ENCODE results near the gene GADL1.

GADL1 gene

DNA sequence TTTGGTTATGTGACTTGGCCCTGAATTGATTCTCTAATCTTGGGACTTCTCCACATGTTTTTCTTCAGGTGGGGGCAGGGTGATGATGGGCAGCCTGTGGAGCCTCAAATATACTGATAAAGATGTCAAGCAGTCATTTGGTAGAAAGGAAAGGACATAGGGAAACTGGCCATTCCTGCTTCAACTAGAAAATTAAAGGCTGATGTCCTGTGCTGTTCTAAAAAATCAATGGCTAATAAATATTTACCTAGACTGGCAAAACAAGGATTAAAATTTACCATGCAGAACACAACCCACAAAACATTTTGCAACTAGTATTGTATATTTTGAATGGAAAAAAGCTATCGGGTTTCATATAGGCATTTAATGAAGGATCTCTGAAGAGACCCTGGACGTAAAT lies 133.7 kb downstream of the GADL1 start:
- DNase-seq (ENCODE audit: low read depth in 1 of 2, low spot score in 1 of 2), result no peak

DNA sequence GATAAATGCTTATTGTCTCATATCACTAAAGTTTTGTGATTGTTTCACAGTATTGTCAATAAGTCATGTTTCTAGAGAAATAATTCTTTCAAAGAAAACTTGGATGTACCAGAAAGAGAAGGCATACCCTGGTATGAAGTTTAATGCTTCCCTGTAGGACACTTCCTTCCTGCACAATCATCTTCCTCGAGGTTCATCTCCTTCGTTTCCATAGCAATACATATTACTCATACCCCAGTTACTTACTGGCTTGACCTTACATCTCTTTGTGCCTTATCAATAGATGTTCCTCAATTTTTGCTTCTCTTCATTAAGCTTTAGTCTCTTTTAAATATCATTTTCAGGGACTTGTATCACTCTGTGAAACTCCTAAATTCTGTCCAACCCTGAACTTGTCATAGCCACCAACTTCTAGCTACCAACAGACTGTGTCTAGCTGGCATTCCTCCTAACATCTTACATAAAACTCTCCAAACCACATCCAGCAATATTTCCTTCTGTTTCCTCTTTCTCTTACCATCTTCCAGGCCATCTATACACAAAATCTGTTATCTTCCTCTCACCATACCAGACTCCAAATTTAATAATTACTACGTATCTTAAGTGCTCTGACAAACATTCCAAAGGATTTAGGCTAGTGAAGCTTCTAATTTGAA lies 134.3 kb downstream of the GADL1 start:
- DNase-seq (ENCODE audit: low read depth in 1 of 2, low spot score in 1 of 2), result no peak

DNA sequence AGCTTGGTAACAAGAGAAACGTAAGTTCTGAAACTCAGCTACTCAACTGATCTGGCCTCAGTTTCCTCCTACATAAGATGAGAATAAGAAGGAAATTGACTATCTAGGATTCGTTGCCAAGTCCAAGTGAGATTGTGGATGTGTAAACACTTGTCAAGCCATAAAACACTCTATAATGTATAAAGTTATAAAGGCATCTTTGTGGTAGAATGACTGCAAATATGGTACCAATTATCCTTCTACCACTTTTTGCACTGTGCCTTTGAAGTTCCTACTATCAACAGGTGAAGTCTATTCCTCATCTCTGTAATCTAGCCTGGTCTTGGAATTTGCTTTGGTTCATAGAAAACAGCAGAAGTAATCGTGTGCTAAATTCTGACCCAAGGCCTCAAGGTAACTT lies 138.2 kb downstream of the GADL1 start:
- no peak for DNase-seq (ENCODE audit: low read depth in 1 of 2, low spot score in 1 of 2)

DNA sequence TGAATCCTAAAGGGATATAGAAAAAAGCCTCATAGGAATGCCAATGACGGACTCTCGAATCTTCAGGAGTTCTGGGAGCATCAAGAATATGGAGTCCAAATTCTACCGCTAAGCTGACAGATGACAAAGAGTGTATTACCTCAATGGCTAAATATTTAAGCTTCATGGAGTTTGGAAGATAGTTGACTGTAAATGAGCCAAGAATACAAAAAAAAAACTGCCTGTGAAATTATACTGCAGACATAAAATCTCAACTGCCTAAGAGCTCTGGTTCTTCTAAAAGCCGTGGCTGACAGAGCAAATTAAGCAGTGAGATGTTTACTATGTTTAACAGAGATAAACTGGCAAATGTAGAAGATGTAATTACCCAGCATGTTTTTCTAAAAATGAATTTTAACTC lies 140.0 kb downstream of the GADL1 start:
- DNase-seq (ENCODE audit: low read depth in 1 of 2, low spot score in 1 of 2), result no peak

DNA sequence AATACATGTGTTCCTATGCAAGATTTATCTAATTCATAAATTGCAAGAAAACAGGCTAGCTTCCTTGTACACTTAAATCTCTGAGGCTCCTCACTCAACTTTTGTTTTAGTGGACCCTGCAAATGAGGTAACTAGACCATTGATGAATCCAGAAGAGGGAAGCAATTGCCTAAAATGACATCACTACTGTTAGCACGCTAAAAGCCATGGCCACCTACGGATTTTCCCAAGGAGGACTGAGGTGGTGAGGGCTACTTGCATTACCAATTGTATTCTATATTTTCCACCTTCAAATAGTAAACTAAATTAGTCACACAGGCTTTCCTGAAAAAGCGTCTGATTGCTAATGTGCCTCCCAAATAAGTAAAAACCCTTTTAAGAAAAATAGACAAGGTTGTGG lies 140.7 kb downstream of the GADL1 start:
- no peak for DNase-seq (ENCODE audit: low read depth in 1 of 2, low spot score in 1 of 2)

DNA sequence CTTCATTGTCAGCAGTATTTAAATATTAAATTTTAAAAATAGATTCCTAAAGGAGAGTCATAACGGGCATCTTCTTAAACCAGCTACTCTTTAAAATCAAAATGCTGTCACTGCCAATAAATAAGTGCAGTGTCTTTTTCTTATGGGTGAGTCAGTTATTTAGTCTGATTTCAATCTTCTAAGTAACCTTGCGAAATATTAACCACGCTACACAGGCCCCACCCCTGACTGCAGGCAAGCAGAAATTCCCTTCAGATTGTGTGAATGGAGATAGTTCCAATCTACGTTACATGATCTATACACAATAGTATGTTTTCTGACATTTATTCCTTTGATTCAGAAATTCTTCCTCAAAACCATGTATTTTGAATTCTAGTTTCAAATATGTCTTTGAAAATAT lies 141.5 kb downstream of the GADL1 start:
- DNase-seq (ENCODE audit: low read depth in 1 of 2, low spot score in 1 of 2), result no peak

DNA sequence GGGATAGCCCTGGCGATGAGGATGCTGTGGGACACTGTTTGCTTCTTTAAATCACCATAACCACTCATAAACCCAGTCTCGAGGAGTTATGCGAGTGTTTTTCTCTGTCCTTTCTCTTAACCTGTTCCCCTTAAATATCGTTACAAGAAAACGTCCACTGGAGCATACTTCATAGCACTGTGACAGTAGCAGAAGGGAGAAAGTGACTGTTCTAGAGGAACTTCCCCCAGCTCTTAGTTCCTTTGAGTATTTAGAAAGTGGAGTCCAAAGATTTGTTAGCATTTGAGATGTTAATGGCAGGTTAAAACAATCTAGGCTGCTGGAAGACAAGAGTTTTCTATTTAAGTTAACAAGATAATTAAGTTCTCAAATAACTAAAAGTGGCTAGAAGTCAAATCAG lies 142.0 kb downstream of the GADL1 start:
- DNase-seq (ENCODE audit: low read depth in 1 of 2, low spot score in 1 of 2), result no peak

DNA sequence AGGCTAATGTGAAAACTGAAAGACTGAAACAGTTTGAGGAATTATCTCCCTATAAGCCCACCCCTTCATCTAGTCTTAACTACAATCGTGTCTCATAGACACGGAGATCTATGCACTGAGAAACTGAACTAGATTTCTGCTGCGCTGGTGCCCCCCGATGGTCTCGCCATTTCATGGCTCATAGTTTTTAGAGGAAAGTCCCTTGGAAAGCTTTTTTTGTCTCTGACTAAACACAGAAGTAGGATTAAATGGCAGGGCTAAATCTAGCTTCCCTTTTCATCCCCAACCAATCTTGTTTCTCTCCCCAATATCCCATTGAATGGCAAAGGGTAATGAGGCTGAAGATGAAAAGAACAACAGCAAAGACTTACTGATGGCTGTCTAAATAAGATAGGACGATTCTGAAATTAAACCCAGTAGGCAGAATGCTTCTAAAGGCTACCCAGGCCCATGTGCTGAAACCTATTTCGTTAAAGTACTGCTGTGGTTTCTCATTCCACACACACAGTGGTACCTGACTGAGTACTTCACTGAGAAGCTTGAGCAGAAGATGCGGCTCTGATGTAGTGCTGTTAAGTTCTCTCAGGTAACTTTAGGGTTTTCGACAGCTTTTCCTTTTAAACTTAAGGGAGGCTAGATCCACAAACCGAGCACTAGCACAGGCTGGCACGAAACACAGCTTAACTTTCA lies 142.7 kb downstream of the GADL1 start:
- peak; percentile 11 to 46 for DNase-seq (ENCODE audit: low read depth in 1 of 2, low spot score in 1 of 2)

DNA sequence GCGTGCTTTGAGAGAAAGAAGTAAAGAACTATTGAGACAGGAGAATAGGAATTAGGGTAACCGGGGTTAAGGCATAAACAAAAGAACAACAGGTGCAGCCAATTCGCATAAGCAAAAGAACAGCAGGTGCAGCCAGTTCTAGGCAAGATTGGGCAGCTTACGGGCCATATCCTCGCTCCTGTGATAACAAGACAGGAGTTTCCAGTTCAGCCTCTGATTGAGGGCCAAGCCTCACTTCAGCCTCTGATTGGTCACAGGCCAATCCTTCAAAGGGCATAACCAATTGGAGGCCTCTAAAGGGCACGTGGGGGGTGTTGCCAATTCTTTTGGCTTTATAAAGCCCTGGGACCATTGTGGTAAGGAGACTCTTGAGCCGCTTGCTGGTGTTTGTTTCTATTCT lies 143.5 kb downstream of the GADL1 start:
- no peak for DNase-seq (ENCODE audit: low read depth in 1 of 2, low spot score in 1 of 2)

DNA sequence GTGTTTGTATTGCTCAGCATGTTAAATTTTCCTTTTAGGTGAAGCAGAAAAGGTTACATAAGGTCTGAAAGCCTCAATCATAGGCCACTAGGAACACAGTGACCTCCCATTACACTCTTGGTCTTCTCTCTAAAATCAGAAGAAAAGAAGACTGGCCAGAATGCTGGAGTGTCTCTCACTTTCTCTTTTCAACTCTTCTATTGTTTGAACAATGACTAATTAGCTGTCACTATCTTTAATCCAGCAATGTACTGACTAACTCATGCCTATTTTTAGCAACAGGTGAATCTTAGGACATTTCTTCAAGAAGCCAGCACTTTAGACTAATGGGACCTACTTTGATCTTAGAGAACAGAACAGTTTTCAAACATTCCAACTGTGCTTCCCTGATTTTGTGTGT lies 145.2 kb downstream of the GADL1 start:
- DNase-seq (ENCODE audit: low read depth in 1 of 2, low spot score in 1 of 2), result no peak

DNA sequence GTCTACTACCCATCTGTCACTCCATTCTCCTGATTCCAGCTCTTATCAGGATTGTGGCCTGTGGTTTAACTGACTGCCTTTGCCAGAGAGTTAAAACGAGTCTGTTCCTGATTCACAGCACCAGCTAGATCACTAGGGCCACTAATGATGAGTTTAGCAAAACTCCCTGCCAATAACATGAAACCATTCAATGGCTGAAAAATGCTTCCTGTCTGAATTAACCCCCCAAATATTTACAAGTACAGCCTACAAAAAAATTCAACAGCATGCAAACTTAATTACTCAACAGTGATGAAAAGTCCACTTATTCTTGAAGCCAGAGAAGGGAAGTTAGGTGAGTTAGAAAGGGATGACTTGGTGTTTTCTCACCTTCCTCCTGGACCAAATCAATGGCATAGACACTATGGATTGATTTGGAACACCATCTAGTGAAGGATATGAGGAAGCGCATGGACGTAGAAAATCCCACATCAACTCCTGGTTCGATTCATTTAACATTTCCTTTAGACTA lies 146.6 kb downstream of the GADL1 start:
- no peak for DNase-seq (ENCODE audit: low read depth in 1 of 2, low spot score in 1 of 2)

DNA sequence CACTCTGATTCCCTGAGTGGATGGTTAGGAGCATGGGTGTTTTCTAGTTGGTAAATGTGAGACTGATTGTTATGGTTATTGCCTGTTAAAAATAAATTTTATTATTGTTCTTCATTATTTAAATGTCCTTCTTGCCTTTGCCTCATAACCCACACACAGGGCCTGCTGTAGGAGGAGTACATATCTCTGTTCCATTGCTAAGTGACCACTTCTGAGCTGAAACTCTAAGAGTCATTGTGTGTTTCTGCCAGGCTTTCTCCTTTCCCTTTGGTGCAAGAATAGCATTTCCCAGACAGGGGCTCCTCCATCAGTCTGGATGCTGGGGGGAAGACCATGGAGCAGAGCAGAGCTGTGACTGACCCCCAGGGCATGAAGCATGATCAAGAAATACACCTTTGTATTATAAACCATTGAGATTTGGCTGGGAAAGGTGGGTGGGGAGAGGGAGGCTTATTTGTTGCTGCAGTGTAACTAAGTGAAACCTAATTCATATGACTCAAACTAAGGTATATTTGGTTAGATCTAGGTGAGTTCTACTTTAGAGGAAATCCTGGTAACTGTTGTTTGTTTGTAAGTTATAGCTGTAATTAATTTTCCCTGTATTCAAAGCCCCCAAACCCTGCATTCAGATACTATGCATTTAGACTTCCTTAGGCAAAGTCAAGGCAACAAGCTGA lies 150.7 kb downstream of the GADL1 start:
- no peak for DNase-seq (ENCODE audit: low read depth in 1 of 2, low spot score in 1 of 2)

DNA sequence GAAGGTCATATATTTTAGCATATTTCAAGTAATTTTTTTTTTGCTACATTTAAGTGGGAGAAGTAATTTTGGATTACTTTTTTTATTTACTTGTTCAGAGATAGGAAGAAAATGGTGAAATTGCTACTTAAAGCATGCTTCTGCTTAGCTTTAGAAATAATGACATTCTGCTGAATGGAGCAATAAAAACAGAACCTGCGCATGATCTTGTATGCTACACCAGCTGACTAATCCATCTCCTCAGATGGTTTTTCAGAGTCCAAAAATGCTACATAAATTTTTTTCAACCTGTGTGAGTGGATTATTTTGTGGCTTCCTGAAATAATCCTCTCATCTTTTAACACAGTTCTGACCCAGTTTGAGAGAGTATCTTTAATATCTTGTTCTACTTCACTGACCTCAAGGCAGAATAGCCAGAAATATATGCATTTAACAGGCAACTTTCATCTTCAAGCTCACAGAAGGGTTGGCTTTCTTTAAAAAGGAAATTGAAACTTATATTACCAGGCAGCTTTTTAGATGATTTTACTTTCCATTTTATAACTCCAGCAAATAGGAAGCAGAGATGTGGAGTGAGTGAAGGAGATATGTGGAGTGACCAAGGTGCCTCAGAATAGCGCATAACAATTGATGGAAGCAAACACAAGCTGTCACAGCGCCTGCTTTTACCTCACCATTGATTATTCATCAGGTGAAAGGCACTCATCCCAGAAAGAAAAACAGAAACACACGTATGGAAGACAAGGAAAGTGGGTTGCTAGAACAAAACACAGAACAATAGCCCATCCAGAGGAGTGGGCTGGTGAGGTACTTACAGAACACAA lies 151.5 kb downstream of the GADL1 start:
- DNase-seq (ENCODE audit: low read depth in 1 of 2, low spot score in 1 of 2), result no peak

DNA sequence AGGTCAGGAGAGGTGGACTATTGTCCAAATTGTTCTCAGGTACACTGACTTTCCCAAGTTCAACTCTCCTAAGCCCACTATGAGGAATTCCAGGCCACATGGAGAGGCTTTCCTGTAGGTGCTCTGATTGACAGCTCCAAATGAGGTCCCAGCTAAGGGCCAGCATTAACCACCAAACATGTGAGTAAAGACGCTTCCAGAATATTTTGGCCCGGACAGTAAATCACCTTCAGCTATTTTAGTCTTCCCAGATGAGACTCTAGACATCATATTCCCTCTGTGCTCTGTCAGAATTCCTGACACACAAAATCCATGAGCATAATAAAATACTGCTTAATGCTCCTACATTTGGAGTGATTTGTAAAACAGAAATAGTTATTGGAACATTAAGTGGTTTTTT lies 152.6 kb downstream of the GADL1 start:
- DNase-seq (ENCODE audit: low read depth in 1 of 2, low spot score in 1 of 2), result no peak

DNA sequence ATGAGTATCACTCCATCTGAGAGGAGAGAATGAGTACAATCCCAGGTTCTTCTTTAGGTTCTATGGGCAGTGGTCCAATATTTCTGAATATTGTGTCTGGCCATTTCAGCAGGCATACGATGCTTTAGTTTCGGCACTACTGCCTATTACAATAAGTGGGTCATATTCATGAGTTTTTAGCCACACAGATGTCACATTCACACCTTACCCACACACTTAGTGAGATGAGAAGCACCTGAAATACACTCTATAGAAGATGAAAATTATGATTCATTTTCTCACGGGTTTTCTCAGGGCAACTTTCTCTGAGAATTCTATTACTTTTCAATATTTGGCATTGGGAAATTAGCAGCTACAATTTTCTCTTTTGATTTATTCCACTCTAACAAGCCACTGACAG lies 155.9 kb downstream of the GADL1 start:
- DNase-seq (ENCODE audit: low read depth in 1 of 2, low spot score in 1 of 2), result no peak

DNA sequence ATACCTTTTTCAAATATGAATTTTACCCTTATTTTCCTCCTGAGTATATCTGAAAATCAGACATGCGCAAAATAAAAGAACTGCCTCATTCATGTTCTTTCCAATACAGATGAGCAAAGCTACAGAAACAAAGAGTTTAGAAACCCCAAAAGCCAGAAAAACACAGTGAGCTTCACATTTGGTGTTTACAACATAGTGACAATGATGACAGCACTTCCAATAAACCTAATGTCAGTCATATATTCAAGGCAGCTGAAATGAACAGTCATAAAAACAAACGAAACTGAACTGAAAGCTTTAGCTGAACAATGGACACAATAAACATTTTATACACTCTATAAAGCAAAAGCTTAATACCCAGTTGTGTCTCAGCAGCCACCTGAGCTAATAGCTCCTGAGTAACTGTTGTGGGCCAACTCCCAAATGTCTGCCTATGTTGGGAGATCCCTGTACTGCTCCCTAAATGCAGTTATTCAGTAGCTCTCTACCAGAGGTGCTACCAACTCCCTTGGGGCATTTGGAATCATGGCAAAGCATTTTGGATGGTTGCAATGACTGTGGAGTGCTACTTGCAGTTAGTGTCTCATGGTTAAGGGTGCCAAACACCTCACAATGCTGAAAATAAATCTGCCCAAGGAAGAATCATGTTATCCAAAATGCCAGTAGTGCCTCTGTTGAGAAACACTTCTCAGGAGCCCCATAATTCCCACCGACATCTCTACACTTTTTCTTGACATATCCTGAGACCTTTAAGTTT lies 156.5 kb downstream of the GADL1 start:
- no peak for DNase-seq (ENCODE audit: low read depth in 1 of 2, low spot score in 1 of 2)

DNA sequence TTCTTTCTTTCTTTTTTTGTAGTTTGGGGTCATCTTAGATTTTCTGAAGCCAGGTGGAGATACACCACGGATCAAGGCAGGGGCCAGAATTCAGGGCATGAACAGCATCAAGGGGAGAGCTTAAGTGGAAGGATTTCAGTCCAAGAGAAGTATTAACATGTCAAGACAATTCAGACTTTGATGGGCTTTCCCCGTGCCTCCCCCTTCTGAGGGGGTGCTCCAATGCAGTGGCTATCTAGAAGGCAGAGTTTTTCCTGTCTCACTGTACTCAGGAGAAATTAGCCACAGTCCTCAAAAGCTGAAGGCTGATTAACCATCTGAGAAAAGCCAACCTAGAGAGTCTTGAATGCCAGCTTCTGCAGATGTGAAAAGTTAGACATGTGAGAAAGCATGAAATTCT lies 160.8 kb downstream of the GADL1 start:
- no peak for DNase-seq (ENCODE audit: low read depth in 1 of 2, low spot score in 1 of 2)

DNA sequence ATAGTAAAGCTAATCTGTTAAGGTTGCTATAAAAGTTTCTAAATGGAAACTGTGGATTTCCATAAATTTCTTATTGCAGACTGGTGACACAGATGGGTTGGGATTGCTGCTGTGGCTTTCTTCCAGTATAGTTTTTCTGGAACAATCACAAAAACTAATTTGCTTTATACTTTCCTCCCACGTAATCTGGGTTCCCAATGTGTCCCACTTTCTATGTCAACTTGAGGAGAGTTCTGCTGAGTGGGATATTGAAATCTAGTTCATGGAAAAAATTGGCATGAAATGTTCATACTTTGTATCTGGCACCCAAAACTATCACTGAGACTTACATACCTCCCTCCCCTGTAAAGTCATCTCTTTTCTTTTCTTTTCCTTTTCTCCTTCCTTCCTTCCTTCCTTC lies 161.3 kb downstream of the GADL1 start:
- DNase-seq (ENCODE audit: low read depth in 1 of 2, low spot score in 1 of 2), result no peak

DNA sequence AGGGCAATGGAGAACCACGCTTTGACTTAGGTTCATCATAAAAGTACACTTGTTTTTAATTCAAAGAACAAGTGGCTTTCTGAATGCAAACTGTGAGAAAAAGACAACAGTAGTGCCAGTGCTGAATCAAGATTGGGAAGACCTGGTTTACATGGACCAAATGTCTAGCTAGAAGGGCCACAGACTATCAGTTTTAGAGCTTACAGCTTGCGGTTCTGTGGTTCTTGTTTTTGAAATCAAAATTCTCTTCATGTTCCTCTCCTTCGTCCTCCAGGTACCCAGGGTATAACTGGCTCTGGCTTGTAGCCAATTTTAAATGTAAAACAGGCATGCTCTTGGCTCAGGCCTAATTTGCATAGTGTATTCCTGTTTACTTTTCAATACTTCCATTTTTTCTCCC lies 163.5 kb downstream of the GADL1 start:
- DNase-seq (ENCODE audit: low read depth in 1 of 2, low spot score in 1 of 2), result no peak

DNA sequence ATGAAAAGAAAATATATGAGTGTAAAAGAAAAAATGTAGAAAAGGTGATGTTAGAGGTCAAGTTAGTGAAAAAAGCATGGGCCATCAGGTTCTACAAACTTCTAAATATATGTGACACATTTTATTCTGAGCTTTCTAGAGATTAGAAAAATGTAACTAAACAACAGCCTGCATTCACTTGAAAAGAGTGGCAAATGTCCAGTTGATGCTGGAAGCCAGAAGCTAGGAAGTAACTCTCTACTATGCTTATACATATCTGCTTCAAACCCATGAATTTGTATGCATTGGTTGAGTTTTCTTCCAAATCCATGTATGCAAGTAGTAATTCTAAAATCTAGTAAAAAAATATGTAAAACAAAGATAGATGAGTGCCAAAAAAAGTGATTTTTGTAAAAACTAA lies 164.5 kb downstream of the GADL1 start:
- DNase-seq (ENCODE audit: low read depth in 1 of 2, low spot score in 1 of 2), result no peak

DNA sequence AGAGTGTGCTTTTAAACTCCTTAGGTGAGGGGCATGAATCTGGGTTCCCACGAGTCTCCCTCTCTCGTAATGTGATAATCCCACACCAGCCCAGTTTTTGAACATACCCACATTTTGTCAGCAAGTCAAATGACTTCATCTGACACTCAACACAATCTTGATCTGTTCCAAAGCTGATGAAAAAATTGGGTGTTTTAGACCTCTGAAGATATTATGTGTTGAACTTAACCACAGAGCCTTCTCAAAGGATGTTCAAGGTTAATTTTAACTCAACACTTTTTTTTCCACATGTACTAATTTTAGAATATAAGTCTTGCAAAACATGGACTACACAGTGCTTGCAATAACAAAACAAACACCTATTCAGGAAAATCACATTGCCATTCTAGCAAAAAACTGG lies 164.9 kb downstream of the GADL1 start:
- DNase-seq (ENCODE audit: low read depth in 1 of 2, low spot score in 1 of 2), result no peak
